ENCODE data around the gene C11orf86. TPM values are rescaled to one million over a fixed set of nuclear protein-coding genes. Genes with fewer than 3 reads are reported as not detected.

C11orf86 gene
- total RNA-seq, 1 experiment from 2014 or later: not detected

GRCh38 chr11:67024966-67025365 is 49.9 kb downstream of the C11orf86 start:
- no peak for DNase-seq (ENCODE audit: low read depth)

- DNase-seq (ENCODE audit: low read depth): no peak
Measured at GRCh38 chr11:67025750-67026149, 50.6 kb downstream of the C11orf86 start.

Other genes with a start within 250 kb of the C11orf86 start
- under 0.01 and 0.68 TPM in 2 replicates for gene SPTBN2, start 246.1 kb upstream of the C11orf86 start, total RNA-seq (2014; rRNA removed; shearing (Covaris generic))
- 23.2 and 26.1 TPM in 2 replicates for gene RCE1, start 131.9 kb upstream of the C11orf86 start, total RNA-seq (2014; rRNA removed; shearing (Covaris generic))
- gene LRFN4, start 118.2 kb upstream of the C11orf86 start, total RNA-seq (2014; rRNA removed; shearing (Covaris generic)): 10.6 and 19.7 TPM in 2 replicates
- 29.1 and 54.4 TPM in 2 replicates for gene PC, start 16.9 kb upstream of the C11orf86 start, total RNA-seq (2014; rRNA removed; shearing (Covaris generic))
- gene SYT12, start 47.8 kb downstream of the C11orf86 start, total RNA-seq (2014; rRNA removed; shearing (Covaris generic)): under 0.01 and 0.60 TPM in 2 replicates
- 3.1 and 3.9 TPM in 2 replicates for gene RHOD, start 81.5 kb downstream of the C11orf86 start, total RNA-seq (2014; rRNA removed; shearing (Covaris generic))
- gene KDM2A, start 144.0 kb downstream of the C11orf86 start, total RNA-seq (2014; rRNA removed; shearing (Covaris generic)): 20.4 and 21.7 TPM in 2 replicates